Esophagus muscularis mucosa (tissue), 4 donors: Measurements from ENCODE around the gene MACROD2.

Experiments
- EP300 ChIP-seq: sonication (generic); formaldehyde crosslinking; IDR thresholded peaks from one replicate; pipeline ENCODE4 v1.6.1; 2017; ENCODE audit warnings: antibody characterized with exemption
- POLR2A ChIP-seq: fragments of 450-650 bp; IDR thresholded peaks from one replicate; pipeline ENCODE4 v1.6.1; 2017; ENCODE audit warnings: antibody characterized with exemption, moderate library complexity, mild to moderate bottlenecking, low read depth
- TF ChIP-seq, protein P1 (sequence below), 3 experiments: fragments of 200-600 bp in 2 of 3; fragments of 450-650 bp in 1 of 3; sonication (generic) in 2 of 3; IDR thresholded peaks; one replicate each; pipeline ENCODE4 v1.5.1; 2017 to 2019; ENCODE audit warnings: antibody characterized with exemption in 3 of 3, mild to moderate bottlenecking in 2 of 3, moderate library complexity in 1 of 3

DNA sequence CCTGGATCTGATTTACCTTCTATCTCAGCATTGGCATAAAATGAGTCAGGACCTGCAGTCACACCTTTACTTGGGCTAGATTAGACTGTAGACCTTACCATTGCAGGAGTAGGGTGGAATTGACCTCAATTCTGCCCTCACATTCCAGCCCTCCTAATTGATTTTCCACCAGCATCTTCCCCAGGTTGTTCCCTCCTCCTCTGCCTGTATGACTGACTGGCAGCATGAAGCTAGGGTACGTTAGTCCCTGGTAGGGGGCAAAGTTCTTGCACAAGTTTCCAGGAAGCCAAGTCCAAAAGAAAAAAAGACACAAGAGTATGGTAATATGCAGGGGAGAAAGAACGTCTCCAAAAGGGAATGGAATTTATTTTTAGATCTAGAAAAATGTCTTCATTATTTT is 567.7 kb downstream of the MACROD2 start:
- TF ChIP-seq EP300 (no peak), POLR2A (no peak)
- TF ChIP-seq, protein P1, sequence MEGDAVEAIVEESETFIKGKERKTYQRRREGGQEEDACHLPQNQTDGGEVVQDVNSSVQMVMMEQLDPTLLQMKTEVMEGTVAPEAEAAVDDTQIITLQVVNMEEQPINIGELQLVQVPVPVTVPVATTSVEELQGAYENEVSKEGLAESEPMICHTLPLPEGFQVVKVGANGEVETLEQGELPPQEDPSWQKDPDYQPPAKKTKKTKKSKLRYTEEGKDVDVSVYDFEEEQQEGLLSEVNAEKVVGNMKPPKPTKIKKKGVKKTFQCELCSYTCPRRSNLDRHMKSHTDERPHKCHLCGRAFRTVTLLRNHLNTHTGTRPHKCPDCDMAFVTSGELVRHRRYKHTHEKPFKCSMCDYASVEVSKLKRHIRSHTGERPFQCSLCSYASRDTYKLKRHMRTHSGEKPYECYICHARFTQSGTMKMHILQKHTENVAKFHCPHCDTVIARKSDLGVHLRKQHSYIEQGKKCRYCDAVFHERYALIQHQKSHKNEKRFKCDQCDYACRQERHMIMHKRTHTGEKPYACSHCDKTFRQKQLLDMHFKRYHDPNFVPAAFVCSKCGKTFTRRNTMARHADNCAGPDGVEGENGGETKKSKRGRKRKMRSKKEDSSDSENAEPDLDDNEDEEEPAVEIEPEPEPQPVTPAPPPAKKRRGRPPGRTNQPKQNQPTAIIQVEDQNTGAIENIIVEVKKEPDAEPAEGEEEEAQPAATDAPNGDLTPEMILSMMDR (IDR thresholded peaks at IDR 0.05) = no peak
